Mammary epithelial cell (primary cell): ENCODE results near the gene SCGB1D4.

Source experiments
- CTCF ChIP-seq, 2 donors: IDR thresholded peaks in 1 of 2; conservative IDR thresholded peaks in 1 of 2; 2 replicates each; pipeline ENCODE4 v1.5.1; 2011 to 2012; ENCODE audit warnings: inconsistent platforms in 2 of 2, low read length in 2 of 2, mild to moderate bottlenecking in 2 of 2, control low read depth in 1 of 2, low read depth in 1 of 2; ENCODE audit not compliant: insufficient read depth in 1 of 2; ENCODE audit errors: extremely low read depth in 1 of 2
- EZH2 ChIP-seq: IDR thresholded peaks from 2 replicates; pipeline ENCODE4 v1.6.1; 2012; ENCODE audit warnings: low read length, inconsistent platforms, borderline replicate concordance

- peak; percentile 58 to 63 for TF ChIP-seq CTCF (conservative IDR thresholded peaks at IDR 0.05 in 1 of 2, IDR thresholded peaks at IDR 0.05 in 1 of 2; ENCODE audit: extremely low read depth in 1 of 2, insufficient read depth in 1 of 2, low read depth in 1 of 2, low read length in 2 of 2)
- no peak for TF ChIP-seq EZH2
Measured at GRCh38 chr11:62324731-62325556, 26.1 kb upstream of the SCGB1D4 start.
